Measurements from ENCODE around the gene STK32A.
A peak's percentile ranks its signal among the peaks of the same experiment; 100 is the strongest.
"Not testable (repeated sequence)": the region's sequence is repeated elsewhere in the genome, so short reads cannot be mapped to it uniquely, and the experiment has no call there.

Gene STK32A

DNA sequence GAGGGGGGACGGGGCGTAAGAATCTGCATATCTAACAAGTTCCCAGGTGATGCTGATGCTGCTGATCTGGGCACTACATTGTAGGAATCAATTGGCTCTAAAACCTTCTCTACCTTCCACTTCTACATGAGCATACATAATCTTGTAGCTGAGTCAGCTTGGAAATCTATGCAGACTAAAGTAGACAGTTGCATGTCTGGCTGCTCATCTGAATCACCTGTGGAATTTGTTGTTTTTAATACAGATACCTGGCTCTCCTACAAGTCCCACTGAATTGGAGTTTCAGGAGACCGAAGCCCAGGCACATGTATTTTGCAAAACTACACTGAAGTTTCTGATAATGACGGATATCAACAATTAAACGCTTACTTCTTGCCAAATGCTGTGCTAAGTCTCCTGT is 113.6 kb downstream of the STK32A start:
- no peak for DNase-seq

DNA sequence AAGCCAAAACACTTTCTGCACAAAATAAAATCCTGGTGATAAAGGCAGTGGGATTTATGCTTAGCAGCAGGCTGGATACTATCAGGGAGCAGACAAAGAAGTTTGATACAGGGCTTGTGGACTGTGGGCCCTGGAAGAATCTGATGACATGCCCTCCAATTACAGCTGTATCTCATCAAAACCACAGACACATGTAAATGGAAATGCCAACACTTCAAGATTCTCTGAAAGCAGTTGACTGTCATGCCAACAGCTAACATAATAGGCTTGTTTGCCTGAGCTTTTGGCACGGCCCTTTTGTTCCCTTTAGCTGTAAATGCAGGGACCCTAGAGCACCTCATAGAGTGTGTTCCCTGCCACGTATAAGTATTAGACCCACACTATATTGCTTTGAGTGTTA is 114.4 kb downstream of the STK32A start:
- DNase-seq, result no peak

DNA sequence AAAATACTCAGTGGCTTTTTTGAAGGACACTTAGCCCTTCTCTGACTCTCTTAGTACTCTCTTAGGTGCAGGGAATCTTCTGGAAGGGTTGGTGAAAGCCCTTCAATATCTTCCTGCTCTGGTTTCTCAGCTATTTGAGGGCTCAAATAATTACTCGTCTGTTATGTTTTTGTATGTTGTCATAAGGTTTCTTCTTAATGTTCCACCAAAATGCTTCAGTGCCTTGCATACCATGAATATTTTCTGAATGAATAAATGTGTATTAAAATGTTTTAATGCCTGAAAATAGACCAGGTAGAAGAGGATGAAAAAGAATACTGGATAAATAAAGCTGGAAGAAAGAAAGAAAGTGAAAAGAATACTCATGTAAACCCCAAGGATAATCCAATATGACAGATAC is 124.3 kb downstream of the STK32A start:
- no peak for DNase-seq

DNA sequence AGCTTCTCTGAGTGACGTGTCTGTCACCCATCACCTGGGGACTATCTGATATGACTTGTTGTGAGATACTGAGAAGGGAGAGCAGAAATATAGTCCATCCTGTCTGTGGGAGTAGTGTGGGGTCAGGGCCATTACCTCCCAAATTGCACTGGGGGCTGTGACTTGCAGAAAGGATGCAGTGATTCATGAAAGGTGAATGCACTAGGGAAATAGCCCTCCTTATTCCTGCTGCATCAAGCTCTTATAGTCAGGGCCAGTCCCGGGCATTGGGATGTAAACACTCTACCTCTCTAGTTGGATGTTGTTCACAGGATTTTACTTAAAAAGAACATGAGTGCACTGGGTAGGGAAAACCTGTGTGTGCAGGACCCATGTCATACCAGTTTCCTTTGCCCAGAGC is 124.8 kb downstream of the STK32A start:
- no peak for DNase-seq

DNA sequence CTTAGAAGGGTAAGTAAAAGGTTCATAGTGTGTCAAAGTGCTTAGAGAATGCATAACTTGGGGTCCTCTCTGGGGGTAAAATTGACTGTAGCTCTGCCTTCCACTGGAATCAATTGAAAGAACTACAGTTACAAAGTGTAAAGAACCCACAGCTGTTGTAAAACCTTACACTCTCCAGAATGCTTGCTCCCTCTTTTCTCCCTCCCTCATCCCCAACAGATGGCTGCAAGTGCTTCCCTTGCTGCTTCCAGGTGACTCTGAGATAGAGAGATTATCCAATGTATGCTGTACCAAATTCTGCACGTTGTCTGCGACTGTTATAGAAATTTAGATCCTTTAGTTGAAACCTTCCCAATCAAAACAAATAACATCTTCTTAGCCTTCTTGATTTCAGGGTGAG is 126.0 kb downstream of the STK32A start:
- DNase-seq, result no peak

DNA sequence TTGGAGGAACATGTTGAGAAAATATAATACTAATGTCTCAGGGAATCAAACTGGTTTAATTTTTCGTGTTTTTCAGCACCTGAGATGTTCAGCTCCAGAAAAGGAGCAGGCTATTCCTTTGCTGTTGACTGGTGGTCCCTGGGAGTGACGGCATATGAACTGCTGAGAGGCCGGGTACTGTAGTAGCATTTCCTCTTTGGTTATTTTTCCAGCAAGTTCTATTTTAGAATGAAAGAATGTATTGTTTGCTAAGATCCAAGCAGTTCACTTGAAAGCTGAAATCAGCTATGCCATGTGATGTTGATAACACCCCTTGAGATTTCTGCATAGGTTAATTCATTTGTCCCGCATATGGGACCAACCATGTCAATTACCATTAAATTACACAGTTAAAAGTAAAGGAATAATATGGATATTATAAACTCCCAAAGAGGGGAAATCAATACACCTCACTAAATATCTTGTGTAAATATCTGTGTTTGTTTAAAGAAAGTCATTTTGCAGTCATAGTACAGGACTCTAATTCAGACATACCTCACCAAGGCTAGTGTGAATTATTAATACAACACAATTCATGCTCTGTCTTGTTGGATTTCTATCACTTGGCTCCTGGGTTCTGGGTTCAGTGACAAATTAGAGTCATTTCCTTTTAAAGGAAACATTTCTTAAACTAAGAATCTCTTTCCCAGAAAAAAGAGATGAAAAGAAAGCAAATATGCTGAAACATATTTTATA is 126.8 kb downstream of the STK32A start:
- no peak for DNase-seq

DNA sequence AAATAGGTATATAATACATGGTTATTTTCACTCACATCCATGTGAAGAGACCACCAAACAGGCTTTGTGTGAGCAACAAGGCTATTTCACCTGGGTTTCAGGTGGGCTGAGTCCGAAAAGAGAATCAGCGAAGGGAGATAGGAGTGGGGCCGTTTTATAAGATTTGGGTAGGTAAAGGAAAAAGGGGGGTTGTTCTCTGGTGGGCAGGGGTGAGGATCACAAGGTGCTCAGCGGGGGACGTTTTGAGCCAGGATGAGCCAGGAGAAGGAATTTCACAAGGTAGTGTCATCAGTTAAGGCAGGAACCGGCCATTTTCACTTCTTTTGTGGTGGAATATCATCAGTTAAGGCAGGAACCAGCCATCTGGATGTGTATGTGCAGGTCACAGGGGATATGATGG is 132.6 kb downstream of the STK32A start:
- not testable (repeated sequence) for DNase-seq

DNA sequence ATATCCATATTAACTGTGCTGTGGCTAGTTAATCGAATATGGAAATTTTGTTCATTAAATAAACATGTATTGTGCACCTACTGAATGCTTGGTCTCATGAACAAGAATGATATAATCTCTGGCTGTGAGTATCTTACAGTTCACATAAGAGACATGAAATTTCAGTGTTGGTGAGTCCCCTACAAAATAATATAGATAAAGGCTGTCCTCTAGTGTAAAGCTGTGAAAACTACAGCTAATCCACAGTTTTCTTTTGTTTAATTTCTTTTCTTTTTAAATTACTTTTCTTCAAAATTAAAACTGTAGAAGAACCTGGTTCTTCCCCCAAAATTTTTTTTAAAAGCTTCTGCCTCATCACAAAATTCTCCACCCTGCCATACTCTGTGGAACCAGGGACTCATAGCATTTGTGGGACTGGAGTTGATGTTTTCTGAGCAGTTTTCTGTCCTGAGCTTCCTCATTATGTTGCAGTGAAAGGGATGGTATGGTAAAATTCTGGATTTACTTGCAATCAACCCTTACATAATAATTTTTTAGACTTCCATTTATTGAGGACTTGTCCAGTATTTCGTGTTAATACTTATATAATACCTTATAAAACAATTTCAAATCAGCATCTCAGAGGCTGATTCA is 135.0 kb downstream of the STK32A start:
- no peak for DNase-seq

DNA sequence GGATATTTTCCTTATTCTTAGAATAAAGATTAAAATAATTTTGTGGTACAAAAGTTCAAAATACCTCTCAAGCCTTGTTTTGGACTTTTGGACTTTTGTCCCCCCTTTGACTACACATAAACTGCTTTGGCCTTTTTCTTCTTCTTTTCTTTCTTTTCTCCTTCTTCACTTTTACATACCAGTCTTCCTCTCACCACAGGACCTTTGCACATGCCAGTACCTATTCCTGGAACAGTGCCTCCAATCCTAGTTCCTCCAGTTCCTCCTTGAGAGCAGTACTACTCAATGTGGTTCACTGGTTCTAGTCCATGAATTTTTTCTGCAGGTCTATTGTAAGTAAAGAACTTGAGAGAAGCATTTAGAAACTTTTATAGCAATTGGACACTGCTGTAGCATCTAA is 136.5 kb downstream of the STK32A start:
- DNase-seq, result no peak

DNA sequence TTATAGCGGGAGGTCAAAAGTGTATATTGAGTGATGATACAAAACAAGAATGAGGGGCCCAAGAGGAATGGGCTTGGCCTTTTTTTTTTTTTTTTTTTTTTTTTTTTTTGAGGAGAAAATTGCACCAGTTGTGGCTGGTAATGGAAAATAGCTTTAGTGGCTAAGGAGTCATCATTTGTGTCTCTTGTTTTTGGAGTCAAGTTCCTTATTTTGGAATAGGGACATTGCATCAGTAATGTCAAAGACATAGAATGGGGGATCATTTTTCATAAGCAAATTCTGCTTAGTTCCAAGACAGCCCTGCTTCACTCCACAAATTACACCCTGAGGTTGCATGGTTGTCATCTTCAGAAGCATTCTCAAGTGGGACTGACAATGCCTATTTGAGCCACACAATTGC is 137.4 kb downstream of the STK32A start:
- no peak for DNase-seq

DNA sequence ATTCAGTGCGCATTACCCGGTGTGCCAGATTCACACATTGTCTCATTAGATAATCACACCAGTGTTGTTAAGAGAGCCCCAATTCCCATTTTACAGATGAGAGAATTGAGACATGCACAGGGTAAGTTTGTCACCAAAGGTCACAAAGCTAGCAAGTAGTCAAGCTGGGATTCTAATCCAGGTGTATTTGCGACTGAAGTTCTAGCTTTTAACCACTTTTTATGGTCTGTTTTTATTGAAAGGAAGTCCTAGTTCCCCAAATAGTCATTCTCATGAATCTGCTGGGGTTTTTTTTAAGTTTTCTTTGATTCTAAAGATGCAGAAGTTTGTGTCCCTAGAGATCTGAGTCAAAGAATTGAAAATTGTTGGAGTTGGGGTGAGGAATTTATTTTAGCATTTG is 138.5 kb downstream of the STK32A start:
- no peak for DNase-seq

DNA sequence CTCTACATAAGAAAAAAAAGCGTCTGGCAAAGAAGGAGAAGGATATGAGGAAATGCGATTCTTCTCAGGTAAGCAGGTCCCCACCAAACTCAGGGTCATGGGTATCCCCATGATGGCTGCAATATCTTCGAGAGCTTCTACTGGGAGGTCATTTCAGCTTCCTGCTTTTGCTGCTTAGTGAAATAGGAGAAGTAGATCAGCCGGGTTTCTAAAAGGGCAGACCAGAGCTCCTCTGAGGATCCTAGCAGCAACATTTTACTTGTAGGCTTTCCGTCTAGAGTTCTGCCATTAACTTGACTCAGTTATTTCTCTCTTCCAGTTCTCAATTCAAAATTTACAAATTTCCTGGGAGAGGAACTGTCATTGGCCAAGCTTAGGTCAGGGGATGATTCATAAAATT is 140.3 kb downstream of the STK32A start:
- DNase-seq, result no peak

DNA sequence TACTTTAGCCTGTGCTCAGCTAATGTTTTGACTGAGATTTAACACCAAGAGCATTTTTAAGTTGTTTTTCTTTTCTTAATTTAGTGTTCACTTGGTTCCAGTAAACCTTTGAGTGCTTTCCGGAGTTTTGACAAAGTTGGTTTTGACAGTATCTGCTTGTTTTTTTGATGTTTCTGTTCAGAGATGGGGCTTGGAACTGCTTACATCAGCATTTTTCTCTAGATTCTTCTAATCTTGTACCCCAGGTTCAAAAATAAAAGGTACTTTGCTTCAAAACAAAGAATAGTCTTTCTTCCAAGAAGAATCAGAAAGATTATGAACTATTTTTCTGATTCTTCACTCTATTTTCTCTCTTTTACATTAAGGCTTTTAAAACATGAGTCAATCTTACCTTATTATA is 142.9 kb downstream of the STK32A start:
- no peak for DNase-seq

DNA sequence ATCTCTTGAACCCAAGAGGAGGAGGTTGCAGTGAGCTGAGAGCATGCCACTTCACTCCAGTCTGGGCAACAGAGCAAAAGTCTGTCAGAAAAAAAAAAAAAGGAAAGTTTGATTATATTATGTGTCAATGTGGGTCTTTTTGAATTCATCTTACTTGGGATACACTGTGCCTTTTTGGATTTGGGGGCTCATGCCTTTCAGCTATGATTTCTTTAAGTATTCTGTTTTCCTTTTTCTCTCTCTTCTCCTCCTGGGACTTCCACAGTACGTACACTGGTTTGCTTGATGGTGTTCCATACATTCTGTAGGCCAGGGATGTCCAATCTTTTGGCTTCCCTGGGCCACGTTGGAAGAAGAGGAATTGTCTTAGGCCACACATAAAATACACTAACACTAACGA is 146.7 kb downstream of the STK32A start:
- DNase-seq, result no peak

DNA sequence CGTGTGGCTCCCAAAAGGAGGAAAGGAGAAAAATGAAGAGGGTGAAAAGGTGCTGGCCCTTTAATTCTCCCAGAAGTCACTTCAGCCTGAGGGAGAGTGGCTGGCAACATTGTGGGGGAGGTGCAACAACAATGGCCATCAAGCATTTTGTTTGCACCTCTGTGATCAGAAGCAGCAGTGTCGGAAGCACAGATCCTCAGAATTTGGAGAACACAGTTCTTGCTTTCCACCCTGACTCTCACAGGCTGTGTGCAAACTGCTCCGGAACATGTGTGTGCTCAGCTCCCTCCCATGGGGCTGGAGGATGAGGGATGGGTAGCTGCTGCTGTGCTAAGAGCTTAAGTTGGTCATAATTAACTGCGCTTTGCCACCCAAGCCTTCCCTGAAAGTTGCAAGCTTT is 147.9 kb downstream of the STK32A start:
- DNase-seq, result no peak

DNA sequence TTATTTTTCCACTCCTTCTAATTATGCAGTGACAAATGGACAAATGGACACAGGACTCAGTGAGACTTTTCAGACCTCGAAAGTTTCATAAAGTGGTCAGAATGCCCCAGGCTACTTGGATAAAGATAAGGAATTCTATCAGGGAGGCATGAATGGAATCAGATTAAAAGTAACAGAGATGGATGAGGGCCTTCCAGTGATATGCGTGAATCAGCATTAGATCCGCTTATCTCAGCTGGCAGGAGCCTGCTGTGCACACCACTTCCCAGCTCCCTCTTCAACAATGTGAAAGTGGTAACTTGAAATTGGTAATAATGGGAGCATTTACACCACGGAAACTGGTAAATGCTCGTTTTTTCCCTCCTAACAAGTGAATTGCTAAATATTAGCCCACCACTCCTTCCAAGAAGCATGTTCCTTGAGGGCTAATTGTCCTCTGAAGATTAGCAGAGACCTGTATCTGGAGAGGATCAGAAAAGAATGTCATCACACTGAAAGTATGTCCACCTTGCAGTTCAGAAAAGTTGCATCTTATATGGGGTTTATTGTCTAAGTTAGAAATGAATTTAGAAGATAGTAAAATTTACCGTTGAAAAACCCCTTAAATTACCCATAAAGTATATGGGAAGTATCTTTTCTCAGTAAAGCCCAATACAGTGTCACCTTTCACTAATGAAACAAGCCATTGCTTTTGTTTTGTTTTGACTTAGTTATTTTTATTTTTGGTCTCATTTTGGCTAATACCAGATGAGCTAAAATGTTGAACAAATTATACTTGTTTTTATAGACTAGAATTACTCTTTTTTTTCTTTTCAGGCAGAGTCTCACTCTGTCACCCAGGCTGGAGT is 149.7 kb downstream of the STK32A start:
- DNase-seq, result no peak

DNA sequence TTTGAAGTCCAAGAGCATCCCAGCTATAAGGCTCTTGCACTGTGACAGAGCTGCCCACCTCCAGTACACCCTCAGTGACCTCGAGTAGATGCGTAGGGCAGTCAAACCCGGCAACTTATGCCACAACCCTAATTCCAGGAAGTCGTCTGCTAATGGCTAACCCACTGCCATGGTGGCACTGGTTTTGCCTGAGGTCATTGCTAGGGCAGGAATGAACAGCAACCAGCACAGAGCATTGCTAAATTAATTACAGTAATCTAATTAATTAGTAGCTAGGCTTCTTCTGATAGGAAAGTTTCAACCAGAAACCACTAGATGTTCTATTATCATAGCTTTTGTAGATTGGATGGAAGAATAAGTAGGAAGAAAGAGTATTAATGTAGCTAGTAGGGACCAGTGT is 152.3 kb downstream of the STK32A start:
- DNase-seq, result no peak

DNA sequence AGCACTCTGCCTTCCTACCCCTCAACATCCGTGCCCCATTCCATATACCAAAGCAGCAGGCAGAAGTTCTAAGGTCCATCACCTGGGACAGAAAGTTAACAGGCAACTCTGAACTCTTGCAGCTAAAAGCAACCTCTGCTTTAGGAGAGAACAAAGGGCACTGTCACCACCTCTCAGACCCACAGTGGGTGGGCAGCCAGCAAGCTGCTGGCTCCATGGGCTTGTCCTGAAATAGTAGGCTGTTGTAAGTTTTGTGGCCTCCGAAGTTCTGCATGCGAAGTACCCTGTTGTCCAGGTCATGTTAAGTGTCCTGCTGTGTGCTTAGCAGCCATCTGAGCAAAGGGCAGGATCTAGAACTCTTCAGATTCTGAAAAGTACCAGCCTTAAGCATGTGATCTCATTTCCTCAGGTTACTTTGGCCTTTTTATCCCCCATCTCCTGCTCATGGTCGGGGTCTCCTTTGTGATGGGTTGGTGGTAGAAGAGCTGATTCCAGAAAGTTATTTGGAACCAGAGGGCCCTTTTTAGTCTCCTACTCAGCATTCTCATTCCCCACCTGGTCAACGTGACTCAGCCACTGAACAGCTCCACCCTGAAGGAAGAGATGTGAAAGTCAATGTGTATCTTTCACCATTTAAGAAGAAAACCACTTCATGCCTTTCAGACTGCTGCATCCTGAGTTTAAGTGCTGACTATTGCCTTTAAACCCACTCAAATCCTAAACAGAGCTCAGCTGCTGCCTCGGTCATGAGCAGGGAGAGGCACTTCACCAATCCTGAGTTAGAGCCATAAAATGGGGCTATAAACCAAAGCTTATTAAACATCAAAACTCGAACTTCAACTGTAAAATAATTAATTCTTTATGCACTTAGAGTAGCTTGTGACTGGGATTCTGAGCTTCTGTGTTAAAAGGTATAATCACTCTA is 153.6 kb downstream of the STK32A start:
- DNase-seq, result no peak

DNA sequence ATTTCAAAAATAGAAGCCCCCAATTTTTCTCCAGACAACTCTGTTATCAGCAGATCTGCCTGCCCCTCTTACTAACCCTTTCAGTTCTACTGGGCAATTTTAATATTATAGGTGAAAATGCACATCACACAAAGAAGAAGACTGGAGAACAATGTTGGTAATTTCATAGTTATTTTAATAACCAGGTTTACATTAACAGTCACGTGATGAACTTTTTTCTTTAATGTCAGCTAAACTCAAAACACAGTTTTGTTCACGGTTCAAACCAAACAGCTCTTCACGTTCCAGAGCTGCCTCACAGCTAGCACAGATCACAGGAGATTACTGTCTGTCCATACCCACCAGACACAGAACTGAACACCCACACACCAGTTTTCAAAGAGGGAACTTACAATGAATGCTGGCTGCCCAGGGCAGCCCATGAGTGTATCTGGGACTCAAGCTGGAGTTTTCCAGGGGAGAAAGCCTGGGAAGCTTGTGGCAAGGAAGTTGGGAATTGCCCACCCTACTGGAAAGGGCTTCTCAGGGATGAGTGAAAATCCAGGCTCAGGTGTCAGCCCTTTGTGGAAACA is 155.9 kb downstream of the STK32A start:
- no peak for DNase-seq

DNA sequence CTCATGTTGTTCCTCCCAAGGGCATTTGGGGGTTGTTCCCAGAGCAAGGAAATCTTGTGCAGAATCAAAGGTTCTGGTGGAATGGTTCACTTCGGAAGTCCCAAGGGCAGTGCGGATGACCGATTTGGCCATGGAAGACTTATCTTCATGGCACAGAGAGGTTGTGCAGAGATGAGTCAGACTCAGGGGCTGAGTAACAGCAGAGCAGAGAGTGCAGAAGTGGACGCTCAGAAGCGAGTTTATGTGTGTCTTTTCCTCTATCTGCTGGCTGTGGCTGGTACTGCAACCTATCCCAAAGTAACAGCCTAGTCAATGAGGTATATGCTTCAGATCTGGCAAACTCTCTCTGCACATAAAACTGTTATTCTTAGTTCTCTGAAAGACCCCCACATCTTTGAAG is 157.0 kb downstream of the STK32A start:
- DNase-seq, result peak; percentile 6

DNA sequence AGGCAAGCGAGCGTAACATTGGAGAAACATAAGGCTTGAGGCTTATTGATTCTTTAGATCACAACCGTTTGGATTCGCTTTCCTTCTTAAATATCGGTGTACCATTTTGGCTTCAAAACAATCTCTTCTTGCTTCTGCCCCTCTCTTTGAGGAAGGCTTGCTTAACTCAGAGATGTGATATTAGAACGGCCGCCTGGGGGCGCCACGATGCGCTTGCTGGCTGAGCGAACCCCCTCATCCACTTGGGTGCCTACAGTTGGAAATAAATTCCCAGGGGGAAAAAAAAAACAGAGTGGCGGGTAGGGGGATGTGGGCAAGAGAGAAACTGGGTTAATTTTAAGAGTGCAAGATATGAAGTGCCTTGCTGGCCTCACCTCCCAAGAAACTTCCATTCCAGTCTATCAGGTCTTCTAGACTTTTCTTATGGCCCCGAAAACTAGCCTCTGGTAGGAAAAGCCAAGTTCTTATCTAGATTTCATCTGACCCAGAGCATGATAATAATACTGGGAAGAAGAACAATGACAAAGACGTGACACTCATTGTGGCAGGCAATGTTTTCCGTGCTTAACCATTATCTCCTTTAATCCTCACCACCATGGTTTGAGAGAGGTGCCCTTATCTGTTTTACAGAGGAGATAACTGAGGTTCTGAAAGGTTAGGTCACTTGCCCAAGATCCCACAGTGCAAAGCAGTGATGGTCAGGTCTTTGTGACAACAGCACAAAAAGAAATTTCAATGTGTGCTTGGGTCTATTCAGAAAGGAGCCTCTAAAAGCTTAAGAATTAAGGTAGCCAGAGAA is 159.2 kb downstream of the STK32A start:
- no peak for DNase-seq
